Urinary bladder (tissue), 2 donors: Measurements from ENCODE around the gene DENND6B. TPM values are rescaled to one million over a fixed set of nuclear protein-coding genes. Genes with fewer than 3 reads are reported as not detected.

ENCODE experiments used
- polyA plus RNA-seq: library from polyadenylated mRNA; stranded (reverse); fragments of 200-250 nt; gene quantifications from one replicate; pipeline ENCODE4 v1.2.3, GENCODE V29; 2013
- total RNA-seq: library from RNA; depleted of rRNA; stranded (reverse); fragments of >200 nt; gene quantifications from one replicate; pipeline ENCODE4 v1.2.3, GENCODE V29; 2014
- donor health status: healthy.

DENND6B gene
- total and polyA plus RNA-seq, 2 donors: 4.1 to 4.6 TPM

Other genes starting within 250 kb of the DENND6B start
- 2.4 TPM for gene MLC1, start 241.6 kb downstream of the DENND6B start, total RNA-seq
- 0.09 TPM for gene MLC1, start 241.6 kb downstream of the DENND6B start, polyA plus RNA-seq
- 9.7 TPM for gene MOV10L1, start 237.0 kb downstream of the DENND6B start, total RNA-seq
- 0.33 TPM for gene MOV10L1, start 237.0 kb downstream of the DENND6B start, polyA plus RNA-seq
- gene PANX2, start 156.3 kb downstream of the DENND6B start, total RNA-seq: 0.63 TPM
- gene PANX2, start 156.3 kb downstream of the DENND6B start, polyA plus RNA-seq: 2.3 TPM
- gene TRABD, start 141.1 kb downstream of the DENND6B start, total RNA-seq: 7.7 TPM
- gene TRABD, start 141.1 kb downstream of the DENND6B start, polyA plus RNA-seq: 36.4 TPM
- gene SELENOO, start 126.0 kb downstream of the DENND6B start, total RNA-seq: 9.5 TPM
- gene SELENOO, start 126.0 kb downstream of the DENND6B start, polyA plus RNA-seq: 23.0 TPM
- gene TUBGCP6, start 82.0 kb downstream of the DENND6B start, total RNA-seq: 23.1 TPM
- gene TUBGCP6, start 82.0 kb downstream of the DENND6B start, polyA plus RNA-seq: 31.5 TPM
- gene HDAC10, start 75.7 kb downstream of the DENND6B start, total RNA-seq: 20.0 TPM
- 32.4 TPM for gene HDAC10, start 75.7 kb downstream of the DENND6B start, polyA plus RNA-seq
- gene MAPK12, start 65.3 kb downstream of the DENND6B start, total RNA-seq: 9.3 TPM
- gene MAPK12, start 65.3 kb downstream of the DENND6B start, polyA plus RNA-seq: 21.3 TPM
- 4.1 TPM for gene MAPK11, start 56.6 kb downstream of the DENND6B start, total RNA-seq
- gene MAPK11, start 56.6 kb downstream of the DENND6B start, polyA plus RNA-seq: 13.6 TPM
- 61.7 TPM for gene PLXNB2, start 19.4 kb downstream of the DENND6B start, total RNA-seq
- gene PLXNB2, start 19.4 kb downstream of the DENND6B start, polyA plus RNA-seq: 106 TPM
- 31.1 TPM for gene PPP6R2, start 16.3 kb upstream of the DENND6B start, total RNA-seq
- 46.0 TPM for gene PPP6R2, start 16.3 kb upstream of the DENND6B start, polyA plus RNA-seq
- 28.3 TPM for gene SBF1, start 148.0 kb upstream of the DENND6B start, total RNA-seq
- 44.8 TPM for gene SBF1, start 148.0 kb upstream of the DENND6B start, polyA plus RNA-seq
- 0.37 TPM for gene ADM2, start 154.5 kb upstream of the DENND6B start, total RNA-seq
- gene ADM2, start 154.5 kb upstream of the DENND6B start, polyA plus RNA-seq: 0.11 TPM
- not detected for gene MIOX, start 159.8 kb upstream of the DENND6B start, total RNA-seq
- not detected for gene MIOX, start 159.8 kb upstream of the DENND6B start, polyA plus RNA-seq
- gene LMF2, start 180.7 kb upstream of the DENND6B start, total RNA-seq: 21.4 TPM
- 61.3 TPM for gene LMF2, start 180.7 kb upstream of the DENND6B start, polyA plus RNA-seq
- 27.5 TPM for gene NCAPH2, start 181.2 kb upstream of the DENND6B start, total RNA-seq
- 38.4 TPM for gene NCAPH2, start 181.2 kb upstream of the DENND6B start, polyA plus RNA-seq
- gene SCO2, start 198.6 kb upstream of the DENND6B start, total RNA-seq: 0.79 TPM
- 3.3 TPM for gene SCO2, start 198.6 kb upstream of the DENND6B start, polyA plus RNA-seq
- gene TYMP, start 203.0 kb upstream of the DENND6B start, total RNA-seq: 9.5 TPM
- 84.1 TPM for gene TYMP, start 203.0 kb upstream of the DENND6B start, polyA plus RNA-seq
- gene KLHDC7B, start 218.9 kb upstream of the DENND6B start, total RNA-seq: 0.11 TPM
- 0.33 TPM for gene KLHDC7B, start 218.9 kb upstream of the DENND6B start, polyA plus RNA-seq
- not detected for gene SYCE3, start 235.9 kb upstream of the DENND6B start, total RNA-seq
- not detected for gene SYCE3, start 235.9 kb upstream of the DENND6B start, polyA plus RNA-seq